Measurements from ENCODE around the gene AFP.

Gene AFP

GRCh38 chr4:73459048-73459421 is 23.0 kb downstream of the AFP start:
- no peak overlapping the region for H3K4me3 ChIP-seq (ENCODE audit: low read depth, low read length)
- no peak for DNase-seq (ENCODE audit: low read depth)
- no peak for TF ChIP-seq MYC (IDR thresholded peaks at IDR 0.05; ENCODE audit: low read depth, low read length)
- no peak for TF ChIP-seq CTCF (IDR thresholded peaks at IDR 0.05; ENCODE audit: low read depth, low read length)
- TF ChIP-seq POLR2A (IDR thresholded peaks at IDR 0.05; ENCODE audit: extremely low read depth, insufficient read length) = no peak
- TF ChIP-seq, protein P1, sequence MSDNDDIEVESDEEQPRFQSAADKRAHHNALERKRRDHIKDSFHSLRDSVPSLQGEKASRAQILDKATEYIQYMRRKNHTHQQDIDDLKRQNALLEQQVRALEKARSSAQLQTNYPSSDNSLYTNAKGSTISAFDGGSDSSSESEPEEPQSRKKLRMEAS (IDR thresholded peaks at IDR 0.05; ENCODE audit: low read depth, low read length) = no peak

DNA sequence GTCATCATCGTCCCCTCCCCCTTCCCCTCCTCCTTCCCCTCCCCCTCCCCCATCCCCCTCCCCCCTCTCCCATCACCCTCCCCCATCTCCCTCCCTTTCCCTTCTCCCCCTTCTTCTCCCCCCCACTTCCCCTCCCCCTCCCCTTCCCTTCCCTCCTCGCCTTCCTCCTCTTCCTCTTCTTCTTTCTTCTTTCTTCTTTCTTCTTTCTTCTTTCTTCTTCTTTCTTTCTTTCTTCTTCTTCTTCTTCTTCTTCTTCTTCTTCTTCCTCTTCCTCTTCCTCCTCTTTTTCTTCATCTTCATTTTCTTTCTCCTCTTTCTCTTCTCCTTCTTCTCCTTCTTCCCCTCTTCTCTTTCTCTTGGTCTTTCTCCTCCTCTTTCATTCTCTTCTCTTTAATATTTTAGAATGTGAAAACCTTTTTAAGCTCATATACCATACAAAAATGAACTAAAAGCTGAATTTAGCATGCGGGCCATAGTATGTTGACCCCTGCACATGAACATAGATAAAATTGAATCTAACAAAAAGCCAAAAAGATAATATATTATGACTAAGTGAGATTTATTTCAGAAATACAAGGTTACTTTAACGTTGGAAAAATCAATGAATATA is 25.0 kb downstream of the AFP start:
- no peak for DNase-seq (ENCODE audit: low read depth)
- H3K4me3 ChIP-seq (ENCODE audit: low read depth, low read length) = no peak overlapping the region
- TF ChIP-seq MYC (IDR thresholded peaks at IDR 0.05; ENCODE audit: low read depth, low read length) (no peak), CTCF (IDR thresholded peaks at IDR 0.05; ENCODE audit: low read depth, low read length) (no peak), POLR2A (IDR thresholded peaks at IDR 0.05; ENCODE audit: extremely low read depth, insufficient read length) (no peak)
- TF ChIP-seq, protein P1 (IDR thresholded peaks at IDR 0.05; ENCODE audit: low read depth, low read length) = no peak

- TF ChIP-seq MYC (IDR thresholded peaks at IDR 0.05; ENCODE audit: low read depth, low read length) = no peak
- H3K4me3 ChIP-seq (ENCODE audit: low read depth, low read length) = no peak overlapping the region
- no peak for DNase-seq (ENCODE audit: low read depth)
These were observed 32.1 kb downstream of the AFP start for GRCh38 chr4:73468170-73468569.

DNA sequence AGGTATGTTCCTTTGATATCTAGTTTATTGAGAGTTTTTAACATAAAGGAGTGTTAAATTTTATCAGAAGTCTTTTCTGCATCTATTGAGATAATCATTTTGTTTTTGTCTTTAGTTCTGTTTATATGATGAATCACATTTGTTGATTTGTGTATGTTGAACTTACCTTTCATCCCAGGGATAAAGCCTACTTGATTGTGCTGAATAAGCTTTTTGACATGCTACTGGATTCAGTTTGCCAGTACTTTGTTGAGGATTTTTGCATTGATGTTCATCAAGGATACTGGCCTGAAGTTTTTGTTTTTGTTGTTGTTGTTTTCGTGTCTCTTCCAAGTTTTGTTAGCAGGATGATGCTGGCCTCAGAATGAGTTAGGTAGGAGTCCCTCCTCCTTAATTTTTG is 34.7 kb downstream of the AFP start:
- no peak for DNase-seq (ENCODE audit: low read depth)
- no peak for TF ChIP-seq CTCF (IDR thresholded peaks at IDR 0.05; ENCODE audit: low read depth, low read length)
- no peak for TF ChIP-seq POLR2A (IDR thresholded peaks at IDR 0.05; ENCODE audit: extremely low read depth, insufficient read length)
- H3K4me3 ChIP-seq (ENCODE audit: low read depth, low read length) = no peak overlapping the region

DNA sequence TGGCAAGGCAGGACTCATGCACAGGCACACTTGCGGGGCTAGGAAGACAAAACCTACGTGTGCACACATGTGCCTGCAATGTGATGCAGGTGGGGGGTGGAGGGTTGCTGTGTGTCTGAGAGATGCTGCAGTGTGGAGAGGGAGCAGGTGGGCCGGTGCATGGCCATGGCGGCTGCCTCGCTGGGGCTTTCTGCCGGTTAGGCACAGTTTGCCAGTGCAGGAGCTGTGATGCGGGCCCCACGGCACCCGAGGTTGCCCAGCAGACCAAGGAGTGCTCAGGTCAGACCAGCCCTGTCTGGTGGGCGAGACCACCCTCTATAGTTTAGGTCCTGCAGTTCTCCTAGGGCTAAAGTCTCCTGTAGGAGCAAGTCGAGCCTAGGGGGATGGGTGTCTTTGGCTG is 41.2 kb downstream of the AFP start:
- no peak for DNase-seq (ENCODE audit: low read depth)
- no peak overlapping the region for H3K4me3 ChIP-seq (ENCODE audit: low read depth, low read length)
- TF ChIP-seq CTCF (IDR thresholded peaks at IDR 0.05; ENCODE audit: low read depth, low read length) = no peak
- no peak for TF ChIP-seq POLR2A (IDR thresholded peaks at IDR 0.05; ENCODE audit: extremely low read depth, insufficient read length)
- TF ChIP-seq, protein P1 (IDR thresholded peaks at IDR 0.05; ENCODE audit: low read depth, low read length) = no peak
- TF ChIP-seq MYC (IDR thresholded peaks at IDR 0.05; ENCODE audit: low read depth, low read length) = no peak

- no peak for DNase-seq (ENCODE audit: low read depth)
- H3K4me3 ChIP-seq (ENCODE audit: low read depth, low read length) = no peak overlapping the region
- TF ChIP-seq CTCF (IDR thresholded peaks at IDR 0.05; ENCODE audit: low read depth, low read length) (no peak), POLR2A (IDR thresholded peaks at IDR 0.05; ENCODE audit: extremely low read depth, insufficient read length) (no peak), MYC (IDR thresholded peaks at IDR 0.05; ENCODE audit: low read depth, low read length) (no peak)
These were observed 43.3 kb downstream of the AFP start for GRCh38 chr4:73479323-73479722.

Data from NB4 (cell line).